PC-3 (cell line): ENCODE measurements around the gene SNX9. TPM values are rescaled to one million over a fixed set of nuclear protein-coding genes. Genes with fewer than 3 reads are reported as not detected.
A peak's percentile ranks its signal among the peaks of the same experiment; 100 is the strongest.

Source experiments
- ATAC-seq: fragments of 200-7000 bp; cut with Tn5 transposase; 2 replicates; pipeline ENCODE4 v1.9.1; 2020; ENCODE audit warnings: mild to moderate bottlenecking, moderate library complexity
- BruUV-seq: library from RNA; stranded (reverse); fragments of 400-500 nt; replicated peaks from 2 replicates; lab custom pipeline; 2021; lab: Mats Ljungman, UMichigan
- CTCF ChIA-PET: fragments of 300-600 bp; sonication (Branson Sonifier 250); formaldehyde crosslinking; loops from one replicate; lab custom pipeline; 2022; ENCODE audit warnings: antibody characterized with exemption; lab: Charles Lee
- POLR2A ChIA-PET: fragments of 300-600 bp; sonication (Branson Sonifier 250); formaldehyde crosslinking; loops from one replicate; lab custom pipeline; 2022; ENCODE audit warnings: antibody characterized with exemption; ENCODE audit not compliant: unreplicated experiment; lab: Charles Lee
- DNase-seq: peaks from one replicate; pipeline ENCODE4 v3.0.0-alpha.2; 2015
- H2AFZ ChIP-seq: fragments of 300-600 bp; sonication (generic); 2 replicates; pipeline ENCODE4 v1.6.0; 2016; ENCODE audit warnings: antibody characterized with exemption, low read length
- H3F3A ChIP-seq: fragments of 300-600 bp; sonication (generic); one replicate; pipeline ENCODE4 v1.6.0; 2017; ENCODE audit warnings: antibody characterized with exemption, low read length, control low read depth, mild to moderate bottlenecking; ENCODE audit not compliant: unreplicated experiment
- H3K27ac ChIP-seq: fragments of 300-600 bp; sonication (generic); 2 replicates; pipeline ENCODE4 v1.5.1; 2016; ENCODE audit warnings: mild to moderate bottlenecking, low read length
- H3K27me3 ChIP-seq: fragments of 300-600 bp; sonication (generic); 2 replicates; pipeline ENCODE4 v1.6.1; 2016; ENCODE audit warnings: low read length, mixed read lengths
- H3K36me3 ChIP-seq: fragments of 300-600 bp; sonication (generic); 2 replicates; pipeline ENCODE4 v1.6.1; 2016; ENCODE audit warnings: low read depth, mixed run types, low read length, mixed read lengths
- H3K4me1 ChIP-seq: fragments of 300-600 bp; sonication (generic); 2 replicates; pipeline ENCODE4 v1.5.1; 2016; ENCODE audit warnings: low read length; ENCODE audit not compliant: insufficient read depth
- H3K4me2 ChIP-seq: fragments of 300-600 bp; sonication (generic); 2 replicates; pipeline ENCODE4 v1.6.0; 2016; ENCODE audit warnings: low read length
- H3K4me3 ChIP-seq: fragments of 300-600 bp; sonication (generic); 2 replicates; pipeline ENCODE4 v1.5.1; 2016; ENCODE audit warnings: mild to moderate bottlenecking, low read length, mixed read lengths
- H3K79me2 ChIP-seq: fragments of 300-600 bp; sonication (generic); 2 replicates; pipeline ENCODE4 v1.6.1; 2017; ENCODE audit warnings: low read length, mixed read lengths
- H3K9ac ChIP-seq: fragments of 300-600 bp; sonication (generic); 2 replicates; pipeline ENCODE4 v1.6.0; 2016; ENCODE audit warnings: mild to moderate bottlenecking, low read length
- H3K9me2 ChIP-seq: fragments of 300-600 bp; sonication (generic); replicated peaks from 2 replicates; pipeline ENCODE4 v1.6.1; 2016; ENCODE audit warnings: mixed run types, low read length, mixed read lengths
- H3K9me3 ChIP-seq: fragments of 300-600 bp; sonication (generic); 2 replicates; pipeline ENCODE4 v1.6.1; 2016; ENCODE audit warnings: low read length, mixed read lengths
- H4K20me1 ChIP-seq: fragments of 300-600 bp; sonication (generic); 2 replicates; pipeline ENCODE4 v1.6.1; 2016; ENCODE audit warnings: low read length, mixed read lengths
- EZH2 ChIP-seq: fragments of 300-600 bp; sonication (generic); IDR thresholded peaks from one replicate; pipeline ENCODE4 v1.6.1; 2017; ENCODE audit warnings: antibody characterized with exemption, mild to moderate bottlenecking, low read length; ENCODE audit not compliant: unreplicated experiment
- EZH2phosphoT487 ChIP-seq: fragments of 300-600 bp; sonication (generic); IDR thresholded peaks from 2 replicates; pipeline ENCODE4 v1.6.1; 2018; ENCODE audit warnings: mild to moderate bottlenecking, antibody characterized with exemption, low read length, borderline replicate concordance
- intact Hi-C: fragments of 100-400 bp; cut with micrococcal nuclease; formaldehyde crosslinking; loops from 2 replicates; pipeline ENCODE4 v1.9.0; 2023
- total RNA-seq: library from RNA; depleted of rRNA; stranded (reverse); fragments of >200 nt; gene quantifications from 2 replicates; pipeline ENCODE4 v1.2.3, GENCODE V29; 2014
- TF ChIP-seq, protein P1 (sequence below): fragments of 300-600 bp; sonication (generic); conservative IDR thresholded peaks from 2 replicates; pipeline ENCODE4 v1.5.1; 2017; ENCODE audit warnings: antibody characterized with exemption, low read depth, mild to moderate bottlenecking, low read length

The SNX9 gene
- total RNA-seq, 1 experiment from 2014 or later: 18.0 TPM

DNA sequence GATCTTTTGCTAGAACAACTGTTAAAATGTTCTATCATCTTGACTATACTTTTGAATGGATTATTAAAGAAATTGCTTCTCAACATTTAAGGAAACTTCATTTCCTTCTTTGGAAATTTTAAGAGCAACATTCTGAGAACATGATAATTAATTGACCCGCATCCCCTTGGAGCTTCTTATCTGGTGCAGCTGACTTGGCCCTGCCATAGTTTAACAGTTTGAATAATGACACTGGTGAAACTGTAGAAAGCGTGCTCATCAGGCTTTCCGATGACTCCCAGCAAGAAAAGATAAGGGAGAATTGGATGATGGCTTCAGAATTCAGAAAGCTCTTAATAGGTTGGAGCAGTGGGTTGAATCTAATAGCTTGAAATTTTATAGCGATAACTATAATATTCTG, 38.1 kb downstream of the SNX9 start:
- H3K4me2 ChIP-seq: no peak overlapping the region
- H3K4me1 ChIP-seq: peaks cover 6% of the 10 kb centered on the region
- ChIA-PET CTCF (no interaction called here), POLR2A (no interaction called here)
- no peak overlapping the region for H3K27ac ChIP-seq
- no peak overlapping the region for H3K4me3 ChIP-seq
- H2AFZ ChIP-seq: no peak overlapping the region
- DNase-seq: no peak
- H3F3A ChIP-seq: no peaks in the 10 kb centered on the region
- ATAC-seq: no peak
- H3K27me3 ChIP-seq: no peaks in the 10 kb centered on the region
- intact Hi-C loops: no loop called here
- H3K79me2 ChIP-seq: peaks cover 92% of the 10 kb centered on the region
- no peaks in the 10 kb centered on the region for H3K9me3 ChIP-seq
- peaks cover 16% of the 10 kb centered on the region; the same call in 1 of the 2 replicates for H4K20me1 ChIP-seq
- H3K9ac ChIP-seq: no peak overlapping the region
- H3K36me3 ChIP-seq: no peaks in the 10 kb centered on the region
- BruUV-seq: no TSS peak
- TF ChIP-seq, protein P1, sequence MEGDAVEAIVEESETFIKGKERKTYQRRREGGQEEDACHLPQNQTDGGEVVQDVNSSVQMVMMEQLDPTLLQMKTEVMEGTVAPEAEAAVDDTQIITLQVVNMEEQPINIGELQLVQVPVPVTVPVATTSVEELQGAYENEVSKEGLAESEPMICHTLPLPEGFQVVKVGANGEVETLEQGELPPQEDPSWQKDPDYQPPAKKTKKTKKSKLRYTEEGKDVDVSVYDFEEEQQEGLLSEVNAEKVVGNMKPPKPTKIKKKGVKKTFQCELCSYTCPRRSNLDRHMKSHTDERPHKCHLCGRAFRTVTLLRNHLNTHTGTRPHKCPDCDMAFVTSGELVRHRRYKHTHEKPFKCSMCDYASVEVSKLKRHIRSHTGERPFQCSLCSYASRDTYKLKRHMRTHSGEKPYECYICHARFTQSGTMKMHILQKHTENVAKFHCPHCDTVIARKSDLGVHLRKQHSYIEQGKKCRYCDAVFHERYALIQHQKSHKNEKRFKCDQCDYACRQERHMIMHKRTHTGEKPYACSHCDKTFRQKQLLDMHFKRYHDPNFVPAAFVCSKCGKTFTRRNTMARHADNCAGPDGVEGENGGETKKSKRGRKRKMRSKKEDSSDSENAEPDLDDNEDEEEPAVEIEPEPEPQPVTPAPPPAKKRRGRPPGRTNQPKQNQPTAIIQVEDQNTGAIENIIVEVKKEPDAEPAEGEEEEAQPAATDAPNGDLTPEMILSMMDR: no peak
- no peak for TF ChIP-seq EZH2phosphoT487
- H3K9me2 ChIP-seq: no peaks in the 10 kb centered on the region

GRCh38 chr6:157861814-157862213, 38.8 kb downstream of the SNX9 start:
- Histone ChIP-seq H3K9me3 (no peaks in the 10 kb centered on the region), H3K9me2 (no peaks in the 10 kb centered on the region), H3K4me1 (peaks cover 7% of the 10 kb centered on the region), H3K36me3 (no peaks in the 10 kb centered on the region), H3K9ac (no peak overlapping the region), H3K79me2 (peaks cover 91% of the 10 kb centered on the region), H3K4me2 (no peak overlapping the region), H3F3A (no peaks in the 10 kb centered on the region), H3K4me3 (no peak overlapping the region), H2AFZ (no peak overlapping the region), H3K27ac (no peak overlapping the region), H4K20me1 (peaks cover 16% of the 10 kb centered on the region; the same call in 1 of the 2 replicates), H3K27me3 (no peaks in the 10 kb centered on the region)
- BruUV-seq: no TSS peak
- ChIA-PET CTCF (no interaction called here), POLR2A (no interaction called here)
- intact Hi-C loops: no loop called here
- TF ChIP-seq, protein P1: no peak
- no peak for TF ChIP-seq EZH2phosphoT487
- no peak for TF ChIP-seq EZH2
- DNase-seq: peak; percentile 20
- ATAC-seq: peak; percentile 49; the same call in 1 of the 2 replicates

GRCh38 chr6:157862706-157863105, 39.7 kb downstream of the SNX9 start:
- no peak overlapping the region for H3K27ac ChIP-seq
- H3K9me3 ChIP-seq: no peaks in the 10 kb centered on the region
- no peak overlapping the region for H3K4me3 ChIP-seq
- no peaks in the 10 kb centered on the region for H3K36me3 ChIP-seq
- no peak overlapping the region for H3K9ac ChIP-seq
- no peak for TF ChIP-seq EZH2phosphoT487
- no peak for TF ChIP-seq EZH2
- TF ChIP-seq, protein P1: no peak
- H3K27me3 ChIP-seq: no peaks in the 10 kb centered on the region
- CTCF ChIA-PET: no interaction called here
- H3K4me2 ChIP-seq: no peak overlapping the region
- H4K20me1 ChIP-seq: peaks cover 19% of the 10 kb centered on the region; the same call in 1 of the 2 replicates
- ATAC-seq: no peak
- H2AFZ ChIP-seq: no peak overlapping the region
- intact Hi-C loops: no loop called here
- H3K4me1 ChIP-seq: peaks cover 14% of the 10 kb centered on the region
- no peaks in the 10 kb centered on the region for H3K9me2 ChIP-seq
- no peak for DNase-seq
- H3K79me2 ChIP-seq: peaks cover 82% of the 10 kb centered on the region
- POLR2A ChIA-PET: no interaction called here
- no TSS peak for BruUV-seq
- no peaks in the 10 kb centered on the region for H3F3A ChIP-seq
